Uterus (tissue), 4 donors: ENCODE data around the gene CARD11. TPM values are rescaled to one million over a fixed set of nuclear protein-coding genes. Genes with fewer than 3 reads are reported as not detected.

Source experiments
- DNase-seq, 2 donors: peaks; one replicate each; pipeline ENCODE4 v3.0.0-alpha.2; 2019 to 2020
- H3K27ac ChIP-seq, 2 donors: fragments of 200-600 bp; sonication (generic); 1 replicate in 1 of 2; 2 replicates in 1 of 2; pipeline ENCODE4 v1.5.1; 2016 to 2018
- H3K27me3 ChIP-seq, 2 donors: fragments of 200-600 bp; sonication (generic); one replicate each; pipeline ENCODE4 v1.5.1; 2018 to 2019; ENCODE audit warnings: control low read depth in 1 of 2
- H3K36me3 ChIP-seq, 2 donors: fragments of 200-600 bp; sonication (generic); one replicate each; pipeline ENCODE4 v1.5.1; 2019; ENCODE audit warnings: control low read depth in 1 of 2
- H3K4me1 ChIP-seq, 2 donors: fragments of 200-600 bp; sonication (generic); one replicate each; pipeline ENCODE4 v1.5.1; 2018 to 2019; ENCODE audit warnings: control low read depth in 1 of 2
- H3K4me3 ChIP-seq, 2 donors: fragments of 200-600 bp; sonication (generic); 1 replicate in 1 of 2; 2 replicates in 1 of 2; pipeline ENCODE4 v1.5.1; 2018 to 2019; ENCODE audit warnings: mild to moderate bottlenecking in 1 of 2
- H3K9me3 ChIP-seq, 2 donors: fragments of 200-600 bp; sonication (generic); one replicate each; pipeline ENCODE4 v1.5.1; 2019; ENCODE audit warnings: control low read depth in 1 of 2
- CTCF ChIP-seq, 4 experiments: fragments of 200-600 bp in 2 of 4; fragments of 450-650 bp in 2 of 4; sonication (generic) in 2 of 4; IDR thresholded peaks; one replicate each; pipeline ENCODE4 v1.5.1; 2016 to 2019; ENCODE audit warnings: antibody characterized with exemption in 4 of 4, mild to moderate bottlenecking in 2 of 4, moderate library complexity in 1 of 4
- POLR2A ChIP-seq, 2 donors: fragments of 450-650 bp; IDR thresholded peaks; one replicate each; pipeline ENCODE4 v1.6.1; 2016; ENCODE audit warnings: antibody characterized with exemption in 2 of 2, mild to moderate bottlenecking in 1 of 2, moderate library complexity in 1 of 2
- intact Hi-C: fragments of 100-400 bp; cut with DNase I; formaldehyde crosslinking; loops from one replicate; pipeline ENCODE4 v1.15.1; 2023; ENCODE audit warnings: low total_unique reads
- total RNA-seq, 4 donors: library from RNA; depleted of rRNA in 3 of 4; stranded (reverse); fragments of >200 nt in 3 of 4; gene quantifications; one replicate each; pipeline versions ENCODE4 v1.1.0 to v1.2.4, GENCODE V29; 2014 to 2023
- donor health status: DM: yes; HTN: yes; CAD: no.

CARD11 gene
- total RNA-seq, 4 donors from 2014 or later = 0.95 to 1.0 TPM; not detected in 2

- Histone ChIP-seq H3K27ac (no peak overlapping the region), H3K36me3 (no peaks in the 10 kb centered on the region), H3K4me3 (no peak overlapping the region), H3K9me3 (no peaks in the 10 kb centered on the region), H3K27me3 (no peaks in the 10 kb centered on the region), H3K4me1 (no peaks in the 10 kb centered on the region)
- TF ChIP-seq POLR2A (IDR thresholded peaks at IDR 0.05) (no peak), CTCF (IDR thresholded peaks at IDR 0.05) (no peak)
- intact Hi-C loops = no loop called here
- no peak for DNase-seq
Observed at GRCh38 chr7:3083350-3083749, 39.7 kb upstream of the CARD11 start.

- DNase-seq = no peak
- TF ChIP-seq POLR2A (IDR thresholded peaks at IDR 0.05) (no peak), CTCF (IDR thresholded peaks at IDR 0.05) (no peak)
Observed at GRCh38 chr7:3082831-3083230, 39.2 kb upstream of the CARD11 start.

GRCh38 chr7:3082386-3082785, 38.7 kb upstream of the CARD11 start:
- Histone ChIP-seq H3K27me3 (no peaks in the 10 kb centered on the region), H3K4me1 (no peaks in the 10 kb centered on the region), H3K9me3 (no peaks in the 10 kb centered on the region), H3K36me3 (no peaks in the 10 kb centered on the region), H3K27ac (no peak overlapping the region), H3K4me3 (no peak overlapping the region)
- TF ChIP-seq CTCF (IDR thresholded peaks at IDR 0.05) (no peak), POLR2A (IDR thresholded peaks at IDR 0.05) (no peak)
- intact Hi-C loops = no loop called here
- no peak for DNase-seq

More at GRCh38 chr7:3082831-3083230, 39.2 kb upstream of the CARD11 start:
- Histone ChIP-seq H3K27ac (no peak overlapping the region), H3K36me3 (no peaks in the 10 kb centered on the region), H3K9me3 (no peaks in the 10 kb centered on the region), H3K27me3 (no peaks in the 10 kb centered on the region), H3K4me3 (no peak overlapping the region), H3K4me1 (no peaks in the 10 kb centered on the region)
- intact Hi-C loops = no loop called here

- DNase-seq = no peak
- TF ChIP-seq POLR2A (IDR thresholded peaks at IDR 0.05) (no peak), CTCF (IDR thresholded peaks at IDR 0.05) (no peak)
- Histone ChIP-seq H3K9me3 (no peaks in the 10 kb centered on the region), H3K4me1 (no peaks in the 10 kb centered on the region), H3K27me3 (no peaks in the 10 kb centered on the region), H3K27ac (no peak overlapping the region), H3K4me3 (no peak overlapping the region), H3K36me3 (no peaks in the 10 kb centered on the region)
- intact Hi-C loops = no loop called here
Observed at GRCh38 chr7:3080106-3080505, 36.4 kb upstream of the CARD11 start.

- H3K27ac ChIP-seq = no peak overlapping the region
- TF ChIP-seq CTCF (IDR thresholded peaks at IDR 0.05) (no peak), POLR2A (IDR thresholded peaks at IDR 0.05) (no peak)
- intact Hi-C loops = no loop called here
- H3K27me3 ChIP-seq = no peaks in the 10 kb centered on the region
- no peaks in the 10 kb centered on the region for H3K36me3 ChIP-seq
- no peak for DNase-seq
- no peaks in the 10 kb centered on the region for H3K4me1 ChIP-seq
- no peak overlapping the region for H3K4me3 ChIP-seq
- no peaks in the 10 kb centered on the region for H3K9me3 ChIP-seq
Observed at GRCh38 chr7:3078514-3078913, 34.8 kb upstream of the CARD11 start.
